Transverse colon (tissue), 4 donors: Measurements from ENCODE around the gene NUDT16. TPM values are rescaled to one million over a fixed set of nuclear protein-coding genes. Genes with fewer than 3 reads are reported as not detected.

Experiments used
- DNase-seq: peaks from one replicate; pipeline ENCODE4 v3.0.0-alpha.2; 2019
- H3K27ac ChIP-seq, 4 donors: fragments of 200-600 bp; sonication (generic); 2 replicates each; pipeline ENCODE4 v1.5.1; 2016 to 2018; ENCODE audit warnings: inconsistent platforms in 4 of 4
- H3K27me3 ChIP-seq: fragments of 200-600 bp; sonication (generic); 2 replicates; pipeline ENCODE4 v1.5.1; 2017; ENCODE audit warnings: inconsistent platforms
- H3K36me3 ChIP-seq, 4 donors: fragments of 200-600 bp; sonication (generic); 2 replicates each; pipeline ENCODE4 v1.5.1; 2017 to 2019; ENCODE audit warnings: inconsistent platforms in 4 of 4
- H3K4me1 ChIP-seq, 4 donors: fragments of 200-600 bp; sonication (generic); 2 replicates each; pipeline ENCODE4 v1.5.1; 2017 to 2020; ENCODE audit warnings: inconsistent platforms in 4 of 4
- H3K4me3 ChIP-seq, 4 donors: fragments of 200-600 bp; sonication (generic); 1 replicate in 1 of 4; 2 replicates in 3 of 4; pipeline versions ENCODE4 v1.5.1 to v1.6.1; 2017 to 2019; ENCODE audit warnings: inconsistent platforms in 4 of 4
- H3K9me3 ChIP-seq, 2 donors: fragments of 200-600 bp; sonication (generic); 2 replicates each; pipeline ENCODE4 v1.5.1; 2017 to 2019; ENCODE audit warnings: inconsistent platforms in 2 of 2
- EP300 ChIP-seq: sonication (generic); formaldehyde crosslinking; IDR thresholded peaks from one replicate; pipeline ENCODE4 v1.6.1; 2017; ENCODE audit warnings: antibody characterized with exemption, low read depth
- POLR2A ChIP-seq: fragments of 450-650 bp; IDR thresholded peaks from one replicate; pipeline ENCODE4 v1.6.1; 2016; ENCODE audit warnings: antibody characterized with exemption, mild to moderate bottlenecking, moderate library complexity
- POLR2AphosphoS5 ChIP-seq, 3 donors: sonication (generic); formaldehyde crosslinking; IDR thresholded peaks; one replicate each; pipeline ENCODE4 v1.6.1; 2016; ENCODE audit warnings: antibody characterized with exemption in 3 of 3
- WGBS, 2 donors: methylation state at CpG; one replicate each; pipeline ENCODE4 v1.1.5; 2018; ENCODE audit warnings: low coverage in 1 of 2; 5-methylcytosine and 5-hydroxymethylcytosine counted together
- in situ Hi-C, 4 donors: fragments of 200-750 bp; cut with MboI; loops; one replicate each; pipeline versions ENCODE4 v1.15.0 to v1.15.1; 2017; ENCODE audit warnings: low sequenced_read_pairs in 3 of 4, low pct_ligation_motif_present in 1 of 4, low pct_unique_long_range_greater_than_20kb in 1 of 4
- intact Hi-C: fragments of 100-400 bp; cut with DNase I; formaldehyde crosslinking; loops from one replicate; pipeline ENCODE4 v1.15.1; 2023; ENCODE audit warnings: low total_unique reads
- total RNA-seq, 4 donors: library from RNA; depleted of rRNA; stranded (reverse); fragments of >200 nt; gene quantifications; one replicate each; pipeline ENCODE4 v1.1.0, GENCODE V29; 2016
- TF ChIP-seq, protein P1 (sequence below), 5 experiments: fragments of 200-600 bp in 3 of 5; fragments of 450-650 bp in 2 of 5; sonication (generic) in 3 of 5; IDR thresholded peaks; 1 replicate in 2 of 5; 2 replicates in 3 of 5; pipeline ENCODE4 v1.5.1; 2016 to 2017; ENCODE audit warnings: antibody characterized with exemption in 5 of 5, inconsistent platforms in 3 of 5, mild to moderate bottlenecking in 2 of 5, moderate library complexity in 1 of 5

NUDT16 gene
- total RNA-seq, 4 donors from 2014 or later, result 45.6 to 57.9 (median 49.1) TPM

DNA sequence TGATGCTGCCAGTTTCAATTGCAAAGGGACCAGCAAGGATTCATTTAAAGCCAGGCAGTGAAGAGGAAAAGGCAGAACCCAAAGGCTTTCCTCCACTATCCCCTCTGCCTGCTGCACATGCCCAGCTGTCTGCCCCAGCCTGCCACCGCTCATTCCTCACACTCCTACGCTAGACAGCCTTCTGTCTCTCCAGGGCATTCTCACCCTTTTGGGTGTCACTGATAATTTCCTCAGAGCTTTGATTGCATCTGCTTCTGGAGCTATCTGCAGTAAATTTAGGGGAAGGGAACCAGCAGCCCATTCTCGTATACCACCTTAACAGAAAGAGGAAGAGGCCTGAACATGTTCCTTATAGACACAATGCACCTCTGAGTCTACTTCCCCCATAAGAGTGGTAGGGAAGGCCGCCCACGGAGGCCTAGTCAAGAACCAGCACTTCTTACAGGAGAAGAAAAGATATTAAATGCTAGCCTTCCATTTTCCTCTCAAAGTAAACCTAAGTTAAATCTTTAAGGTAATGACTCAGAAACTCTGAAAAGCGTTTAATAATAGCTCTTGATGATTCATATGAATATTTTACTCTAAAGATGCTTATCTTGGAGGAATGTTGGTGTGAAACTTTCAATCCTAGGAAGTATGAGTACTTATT is 20.9 kb downstream of the NUDT16 start:
- no peak overlapping the region for H3K4me3 ChIP-seq
- H3K9me3 ChIP-seq, result peaks cover 0 to 3% of the 10 kb centered on the region in 2 donors
- TF ChIP-seq EP300, result no peak
- TF ChIP-seq POLR2A, result no peak
- TF ChIP-seq, protein P1, sequence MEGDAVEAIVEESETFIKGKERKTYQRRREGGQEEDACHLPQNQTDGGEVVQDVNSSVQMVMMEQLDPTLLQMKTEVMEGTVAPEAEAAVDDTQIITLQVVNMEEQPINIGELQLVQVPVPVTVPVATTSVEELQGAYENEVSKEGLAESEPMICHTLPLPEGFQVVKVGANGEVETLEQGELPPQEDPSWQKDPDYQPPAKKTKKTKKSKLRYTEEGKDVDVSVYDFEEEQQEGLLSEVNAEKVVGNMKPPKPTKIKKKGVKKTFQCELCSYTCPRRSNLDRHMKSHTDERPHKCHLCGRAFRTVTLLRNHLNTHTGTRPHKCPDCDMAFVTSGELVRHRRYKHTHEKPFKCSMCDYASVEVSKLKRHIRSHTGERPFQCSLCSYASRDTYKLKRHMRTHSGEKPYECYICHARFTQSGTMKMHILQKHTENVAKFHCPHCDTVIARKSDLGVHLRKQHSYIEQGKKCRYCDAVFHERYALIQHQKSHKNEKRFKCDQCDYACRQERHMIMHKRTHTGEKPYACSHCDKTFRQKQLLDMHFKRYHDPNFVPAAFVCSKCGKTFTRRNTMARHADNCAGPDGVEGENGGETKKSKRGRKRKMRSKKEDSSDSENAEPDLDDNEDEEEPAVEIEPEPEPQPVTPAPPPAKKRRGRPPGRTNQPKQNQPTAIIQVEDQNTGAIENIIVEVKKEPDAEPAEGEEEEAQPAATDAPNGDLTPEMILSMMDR (IDR thresholded peaks at IDR 0.05), result no peak
- no peak for TF ChIP-seq POLR2AphosphoS5 (IDR thresholded peaks at IDR 0.05)
- WGBS, 2 donors, result 69 to 74% methylated on average over 3 to 6 of the region's 6 CpGs
- no peaks in the 10 kb centered on the region for H3K4me1 ChIP-seq
- no peaks in the 10 kb centered on the region for H3K27me3 ChIP-seq
- H3K36me3 ChIP-seq, result no peaks in the 10 kb centered on the region
- no peak overlapping the region for H3K27ac ChIP-seq
- intact Hi-C loops (no loop called here), in situ Hi-C loops (no loop called here)
- no peak for DNase-seq

DNA sequence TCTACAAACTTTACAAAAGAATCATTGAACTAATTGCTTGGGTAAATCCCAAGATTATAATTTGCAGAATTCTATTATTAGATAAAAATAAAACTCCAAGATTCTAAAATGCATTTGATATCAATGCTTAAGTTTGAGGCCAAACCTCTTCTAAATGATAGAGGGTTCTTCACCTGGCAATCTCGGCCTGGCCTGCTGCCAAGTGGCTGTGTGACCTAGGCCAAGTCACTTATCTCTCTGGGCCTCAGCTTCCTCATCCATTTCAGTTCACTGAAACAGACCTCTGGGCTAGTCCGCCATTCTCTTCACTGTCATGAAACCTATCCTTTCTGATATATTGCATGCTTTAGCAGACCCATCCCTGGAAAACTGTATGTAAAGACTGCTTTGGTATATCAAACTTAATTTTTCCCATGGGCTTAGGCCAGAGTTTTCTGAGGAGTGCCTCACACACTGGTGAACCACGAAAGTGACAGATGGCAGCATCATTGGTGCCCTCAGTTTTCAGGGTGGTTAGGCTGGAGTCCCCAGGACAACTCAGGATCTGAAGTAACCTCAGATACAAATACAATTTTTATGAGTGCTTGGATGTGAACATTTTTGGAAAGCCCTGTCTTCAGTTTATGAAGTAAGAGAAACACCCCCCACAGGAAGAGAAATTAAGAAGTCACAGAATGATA is 21.8 kb downstream of the NUDT16 start:
- Histone ChIP-seq H3K27me3 (no peaks in the 10 kb centered on the region), H3K27ac (no peak overlapping the region), H3K9me3 (peaks cover 0 to 3% of the 10 kb centered on the region in 2 donors), H3K4me1 (no peaks in the 10 kb centered on the region), H3K36me3 (no peaks in the 10 kb centered on the region), H3K4me3 (no peak overlapping the region)
- intact Hi-C loops, result no loop called here
- in situ Hi-C loops, result no loop called here
- 74 to 100% methylated on average over 1 to 3 of the region's 3 CpGs for WGBS, 2 donors
- TF ChIP-seq, protein P1 (IDR thresholded peaks at IDR 0.05), result no peak
- TF ChIP-seq EP300 (no peak), POLR2AphosphoS5 (IDR thresholded peaks at IDR 0.05) (no peak), POLR2A (no peak)
- DNase-seq, result no peak

DNA sequence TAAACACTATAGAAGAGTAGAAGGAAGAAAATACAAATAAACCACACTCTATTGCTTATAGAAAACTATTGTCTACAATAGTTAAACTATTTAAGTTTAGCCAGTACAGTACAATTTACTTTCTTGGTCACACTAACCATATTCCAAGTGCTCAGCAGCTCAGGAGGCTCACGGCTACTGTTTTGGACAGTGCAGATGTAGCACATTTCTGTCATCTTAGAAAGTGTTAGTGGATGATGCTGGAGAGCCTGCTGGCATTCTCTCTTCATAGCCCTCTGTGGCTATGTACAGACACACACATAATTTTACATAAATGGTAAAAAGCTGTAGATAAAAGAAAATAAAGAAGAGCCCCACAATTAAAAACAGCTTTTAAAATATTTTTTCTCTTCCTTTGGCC is 23.8 kb downstream of the NUDT16 start:
- H3K27ac ChIP-seq, result no peak overlapping the region
- H3K36me3 ChIP-seq, result no peaks in the 10 kb centered on the region
- H3K4me3 ChIP-seq, result no peak overlapping the region
- TF ChIP-seq POLR2A (no peak), POLR2AphosphoS5 (IDR thresholded peaks at IDR 0.05) (no peak), EP300 (no peak)
- TF ChIP-seq, protein P1 (IDR thresholded peaks at IDR 0.05), result no peak
- intact Hi-C loops (no loop called here), in situ Hi-C loops (no loop called here)
- 60 to 85% methylated on average over 1 of the region's 1 CpG for WGBS, 2 donors
- H3K27me3 ChIP-seq, result no peaks in the 10 kb centered on the region
- H3K9me3 ChIP-seq, result peaks cover 0 to 3% of the 10 kb centered on the region in 2 donors
- H3K4me1 ChIP-seq, result no peaks in the 10 kb centered on the region
- DNase-seq, result no peak

DNA sequence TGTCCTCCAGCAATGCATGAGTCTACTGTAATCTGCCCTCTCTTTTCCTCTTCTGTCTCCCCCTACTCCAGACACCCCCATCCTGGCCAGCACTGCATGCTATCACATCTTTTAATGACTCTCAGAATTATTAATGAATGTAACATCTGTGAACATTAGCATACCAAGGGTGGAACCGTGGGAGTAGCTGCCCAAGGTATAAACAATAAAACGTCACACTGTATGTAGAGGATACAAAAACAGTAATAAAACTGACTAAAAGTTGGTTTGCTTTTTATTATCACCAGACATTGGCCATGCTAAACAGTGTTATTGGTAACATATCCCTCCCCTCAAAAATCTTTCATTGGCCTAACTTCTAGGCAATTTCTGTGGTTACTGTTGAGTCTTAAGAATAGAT is 24.7 kb downstream of the NUDT16 start:
- no peak for DNase-seq
- Histone ChIP-seq H3K36me3 (no peaks in the 10 kb centered on the region), H3K27ac (no peak overlapping the region), H3K4me3 (no peak overlapping the region), H3K9me3 (peaks cover 0 to 3% of the 10 kb centered on the region in 2 donors), H3K4me1 (no peaks in the 10 kb centered on the region), H3K27me3 (no peaks in the 10 kb centered on the region)
- in situ Hi-C loops, result no loop called here
- WGBS, 2 donors, result 30 to 35% methylated on average over 2 of the region's 2 CpGs
- TF ChIP-seq POLR2AphosphoS5 (IDR thresholded peaks at IDR 0.05) (no peak), EP300 (no peak), POLR2A (no peak)
- TF ChIP-seq, protein P1 (IDR thresholded peaks at IDR 0.05), result no peak
- intact Hi-C loops, result no loop called here
